ENCODE data around the gene HDDC2. TPM values are rescaled to one million over a fixed set of nuclear protein-coding genes. Genes with fewer than 3 reads are reported as not detected.

The HDDC2 gene
- total and polyA plus RNA-seq, 2 donors from 2014 or later: 69.8 to 161 TPM

- DNase-seq (no peak), FAIRE-seq (no peak)
Measured at GRCh38 chr6:125268765-125269164, 33.0 kb downstream of the HDDC2 start.

GRCh38 chr6:125267806-125268523 is 33.8 kb downstream of the HDDC2 start:
- Histone ChIP-seq H3K27me3 (ENCODE audit: control insufficient read depth, insufficient read depth, low read length) (no peaks in the 10 kb centered on the region), H3K9me3 (ENCODE audit: control insufficient read depth in 2 of 3, insufficient read depth in 1 of 3, low read length in 3 of 3) (no peaks in the 10 kb centered on the region), H3K27ac (ENCODE audit: low read depth in 2 of 2, low read length in 2 of 2) (no peak overlapping the region), H3K4me1 (ENCODE audit: control insufficient read depth in 2 of 3, insufficient read depth in 2 of 3, low read depth in 1 of 3, low read length in 3 of 3) (no peaks in the 10 kb centered on the region), H3K36me3 (ENCODE audit: control insufficient read depth in 2 of 3, insufficient read depth in 3 of 3, low read length in 3 of 3) (peaks cover 0 to 10% (median 0%) of the 10 kb centered on the region in 3 donors), H3K9ac (ENCODE audit: low read length in 3 of 3) (no peak overlapping the region), H3K4me3 (ENCODE audit: low read length in 3 of 3) (no peak overlapping the region)
- FAIRE-seq: no peak
- DNase-seq: no peak
- TF ChIP-seq, protein P1, sequence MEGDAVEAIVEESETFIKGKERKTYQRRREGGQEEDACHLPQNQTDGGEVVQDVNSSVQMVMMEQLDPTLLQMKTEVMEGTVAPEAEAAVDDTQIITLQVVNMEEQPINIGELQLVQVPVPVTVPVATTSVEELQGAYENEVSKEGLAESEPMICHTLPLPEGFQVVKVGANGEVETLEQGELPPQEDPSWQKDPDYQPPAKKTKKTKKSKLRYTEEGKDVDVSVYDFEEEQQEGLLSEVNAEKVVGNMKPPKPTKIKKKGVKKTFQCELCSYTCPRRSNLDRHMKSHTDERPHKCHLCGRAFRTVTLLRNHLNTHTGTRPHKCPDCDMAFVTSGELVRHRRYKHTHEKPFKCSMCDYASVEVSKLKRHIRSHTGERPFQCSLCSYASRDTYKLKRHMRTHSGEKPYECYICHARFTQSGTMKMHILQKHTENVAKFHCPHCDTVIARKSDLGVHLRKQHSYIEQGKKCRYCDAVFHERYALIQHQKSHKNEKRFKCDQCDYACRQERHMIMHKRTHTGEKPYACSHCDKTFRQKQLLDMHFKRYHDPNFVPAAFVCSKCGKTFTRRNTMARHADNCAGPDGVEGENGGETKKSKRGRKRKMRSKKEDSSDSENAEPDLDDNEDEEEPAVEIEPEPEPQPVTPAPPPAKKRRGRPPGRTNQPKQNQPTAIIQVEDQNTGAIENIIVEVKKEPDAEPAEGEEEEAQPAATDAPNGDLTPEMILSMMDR (IDR thresholded peaks at IDR 0.05; ENCODE audit: borderline replicate concordance, extremely low read depth, insufficient read depth): no peak
- intact Hi-C loops (cut with DNase I): no loop called here

More at GRCh38 chr6:125268765-125269164, 33.0 kb downstream of the HDDC2 start:
- TF ChIP-seq, protein P1 (IDR thresholded peaks at IDR 0.05; ENCODE audit: borderline replicate concordance, extremely low read depth, insufficient read depth): no peak
- Histone ChIP-seq H3K4me1 (ENCODE audit: control insufficient read depth in 2 of 3, insufficient read depth in 2 of 3, low read depth in 1 of 3, low read length in 3 of 3) (peaks cover 0 to 4% (median 0%) of the 10 kb centered on the region in 3 donors), H3K9ac (ENCODE audit: low read length in 3 of 3) (no peak overlapping the region), H3K27me3 (ENCODE audit: control insufficient read depth, insufficient read depth, low read length) (no peaks in the 10 kb centered on the region), H3K4me3 (ENCODE audit: low read length in 3 of 3) (no peak overlapping the region), H3K9me3 (ENCODE audit: control insufficient read depth in 2 of 3, insufficient read depth in 1 of 3, low read length in 3 of 3) (no peaks in the 10 kb centered on the region), H3K36me3 (ENCODE audit: control insufficient read depth in 2 of 3, insufficient read depth in 3 of 3, low read length in 3 of 3) (peaks cover 0 to 11% (median 0%) of the 10 kb centered on the region in 3 donors), H3K27ac (ENCODE audit: low read depth in 2 of 2, low read length in 2 of 2) (no peak overlapping the region)
- intact Hi-C loops (cut with DNase I): no loop called here

GRCh38 chr6:125264476-125264875 is 37.3 kb downstream of the HDDC2 start:
- Histone ChIP-seq H3K9ac (ENCODE audit: low read length in 3 of 3) (no peak overlapping the region), H3K27ac (ENCODE audit: low read depth in 2 of 2, low read length in 2 of 2) (no peak overlapping the region), H3K4me1 (ENCODE audit: control insufficient read depth in 2 of 3, insufficient read depth in 2 of 3, low read depth in 1 of 3, low read length in 3 of 3) (no peaks in the 10 kb centered on the region), H3K36me3 (ENCODE audit: control insufficient read depth in 2 of 3, insufficient read depth in 3 of 3, low read length in 3 of 3) (no peaks in the 10 kb centered on the region), H3K9me3 (ENCODE audit: control insufficient read depth in 2 of 3, insufficient read depth in 1 of 3, low read length in 3 of 3) (no peaks in the 10 kb centered on the region), H3K4me3 (ENCODE audit: low read length in 3 of 3) (no peak overlapping the region), H3K27me3 (ENCODE audit: control insufficient read depth, insufficient read depth, low read length) (no peaks in the 10 kb centered on the region)
- TF ChIP-seq, protein P1 (IDR thresholded peaks at IDR 0.05; ENCODE audit: borderline replicate concordance, extremely low read depth, insufficient read depth): no peak
- FAIRE-seq (no peak), DNase-seq (no peak)
- intact Hi-C loops (cut with DNase I): no loop called here

Data from kidney (tissue), 14 donors.